ENCODE data around the gene MUC2.

MUC2 gene

GRCh38 chr11:1074244-1075221, at the start of gene MUC2:
TSS of gene MUC2 (plus strand) at chr11:1074874.
- FAIRE-seq, result no peak

DNA sequence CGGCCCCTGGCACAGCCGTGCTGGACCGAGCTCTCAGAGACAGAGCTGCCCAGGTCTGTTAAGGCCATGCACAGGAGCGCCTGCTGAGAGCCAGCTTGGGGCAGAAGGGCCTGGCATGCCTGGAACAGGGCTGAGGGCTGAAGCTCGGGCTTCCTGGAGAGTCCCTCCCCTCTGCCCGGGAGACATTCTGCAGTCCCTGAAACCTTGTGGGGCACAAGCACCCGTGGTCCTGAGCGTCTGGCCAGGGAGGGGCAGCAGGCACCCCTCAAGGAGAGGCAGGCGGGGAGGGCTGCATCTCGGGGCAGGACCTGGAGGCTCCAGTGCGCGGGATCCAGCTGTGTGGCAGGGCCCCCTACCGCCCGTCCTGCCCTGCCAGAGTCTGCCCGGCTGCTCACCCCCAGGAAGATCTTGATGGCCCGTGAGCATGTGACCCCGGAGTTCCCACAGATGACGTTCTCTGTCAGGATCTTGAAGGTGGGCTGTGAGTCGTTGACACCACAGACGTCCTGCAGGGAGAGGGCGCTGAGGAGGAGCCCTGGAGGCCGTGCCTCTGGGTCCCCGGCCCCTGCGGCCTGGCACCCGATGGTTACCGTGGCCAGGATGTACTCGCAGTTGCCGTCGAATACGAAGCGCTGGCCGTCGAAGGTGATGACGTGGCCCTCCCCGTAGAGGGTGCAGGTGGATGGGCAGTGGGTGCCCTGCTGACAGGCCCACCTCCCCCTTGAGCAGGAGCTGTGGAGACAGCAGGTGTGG, 49.1 kb upstream of the MUC2 start:
- FAIRE-seq, result no peak

DNA sequence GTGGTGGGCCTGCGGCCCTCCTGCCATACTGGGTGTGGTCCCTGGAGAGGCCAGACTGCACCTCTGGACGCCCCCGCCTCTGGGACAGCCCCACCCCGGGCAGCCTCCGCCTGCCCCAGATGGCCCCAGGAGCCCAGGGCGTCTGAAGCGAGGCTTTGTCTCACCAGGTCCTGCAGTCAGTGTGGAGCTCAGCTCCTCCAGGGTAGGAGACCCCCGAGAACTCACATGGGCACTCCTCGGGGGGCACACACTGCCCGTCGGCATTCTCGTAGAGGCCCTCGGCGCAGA, 48.6 kb upstream of the MUC2 start:
- no peak for FAIRE-seq

DNA sequence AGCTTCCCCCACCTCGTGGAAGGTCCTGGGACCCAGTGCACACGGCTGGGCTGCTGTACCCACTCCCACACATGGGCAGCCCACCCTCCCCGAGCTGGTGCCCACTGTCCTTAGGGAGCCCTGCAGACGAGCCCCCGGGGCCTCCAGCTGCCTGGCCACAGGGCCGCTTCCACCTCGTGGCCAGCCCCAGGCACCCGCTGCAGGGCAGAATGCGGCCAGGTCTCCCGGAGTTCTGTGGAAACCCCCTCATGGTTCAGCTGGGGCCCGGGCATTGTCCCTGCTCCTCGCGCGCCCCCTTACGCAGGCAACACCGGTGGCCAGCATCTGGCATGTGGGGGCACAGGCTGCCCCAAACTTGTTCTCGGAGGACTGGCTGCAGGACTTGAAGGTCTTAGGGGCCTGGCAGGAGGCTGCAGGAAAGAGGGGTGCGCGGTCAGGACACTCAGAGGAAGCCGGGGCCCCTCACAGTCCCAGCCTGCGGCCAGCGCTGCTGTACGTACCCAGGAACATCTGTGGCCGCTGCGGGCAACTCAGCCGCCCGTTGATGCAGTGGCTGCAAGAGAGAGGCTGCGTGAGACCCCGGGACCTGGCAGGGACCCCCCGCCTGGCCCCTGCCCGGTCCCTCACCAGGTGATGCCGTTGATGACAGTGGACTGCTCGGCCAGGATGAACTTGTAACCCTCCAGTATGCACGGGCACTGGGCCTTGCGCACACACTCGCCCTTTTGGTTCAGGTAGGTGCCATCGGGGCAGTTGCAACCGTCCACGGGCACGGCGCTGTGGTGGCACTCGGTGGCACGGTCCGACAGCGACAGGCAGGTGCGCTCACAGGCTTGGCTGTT, 47.8 kb upstream of the MUC2 start:
- FAIRE-seq, result no peak

- FAIRE-seq, result no peak
These were observed 47.0 kb upstream of the MUC2 start for GRCh38 chr11:1027483-1028290.

GRCh38 chr11:1028291-1028540, 46.5 kb upstream of the MUC2 start:
- FAIRE-seq, result no peak

GRCh38 chr11:1028616-1029015, 46.1 kb upstream of the MUC2 start:
- no peak for FAIRE-seq

DNA sequence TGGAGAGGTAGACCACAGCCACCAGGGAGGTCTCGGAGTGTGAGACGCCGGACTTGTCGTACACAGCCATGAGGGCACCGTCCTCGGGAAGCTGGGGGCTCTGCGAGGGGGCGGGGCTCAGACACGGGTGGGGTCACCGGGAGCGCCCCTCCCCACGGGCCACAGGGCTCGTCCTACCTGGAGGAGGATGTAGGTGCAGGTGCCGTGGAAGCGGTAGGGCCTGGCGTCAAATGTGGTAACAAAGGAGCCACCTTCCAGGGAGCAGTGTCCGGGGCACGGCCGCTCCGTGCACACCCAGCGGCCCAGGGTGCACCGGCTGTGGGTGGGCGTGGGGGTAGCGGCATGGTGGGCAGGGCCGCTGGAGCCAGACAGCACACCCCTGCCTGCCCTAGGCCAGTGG, 45.6 kb upstream of the MUC2 start:
- no peak for FAIRE-seq

- no peak for FAIRE-seq
These were observed 45.0 kb upstream of the MUC2 start for GRCh38 chr11:1029654-1030053.

GRCh38 chr11:1030086-1030485, 44.6 kb upstream of the MUC2 start:
- FAIRE-seq, result no peak

GRCh38 chr11:1030556-1030955, 44.1 kb upstream of the MUC2 start:
- FAIRE-seq, result no peak

DNA sequence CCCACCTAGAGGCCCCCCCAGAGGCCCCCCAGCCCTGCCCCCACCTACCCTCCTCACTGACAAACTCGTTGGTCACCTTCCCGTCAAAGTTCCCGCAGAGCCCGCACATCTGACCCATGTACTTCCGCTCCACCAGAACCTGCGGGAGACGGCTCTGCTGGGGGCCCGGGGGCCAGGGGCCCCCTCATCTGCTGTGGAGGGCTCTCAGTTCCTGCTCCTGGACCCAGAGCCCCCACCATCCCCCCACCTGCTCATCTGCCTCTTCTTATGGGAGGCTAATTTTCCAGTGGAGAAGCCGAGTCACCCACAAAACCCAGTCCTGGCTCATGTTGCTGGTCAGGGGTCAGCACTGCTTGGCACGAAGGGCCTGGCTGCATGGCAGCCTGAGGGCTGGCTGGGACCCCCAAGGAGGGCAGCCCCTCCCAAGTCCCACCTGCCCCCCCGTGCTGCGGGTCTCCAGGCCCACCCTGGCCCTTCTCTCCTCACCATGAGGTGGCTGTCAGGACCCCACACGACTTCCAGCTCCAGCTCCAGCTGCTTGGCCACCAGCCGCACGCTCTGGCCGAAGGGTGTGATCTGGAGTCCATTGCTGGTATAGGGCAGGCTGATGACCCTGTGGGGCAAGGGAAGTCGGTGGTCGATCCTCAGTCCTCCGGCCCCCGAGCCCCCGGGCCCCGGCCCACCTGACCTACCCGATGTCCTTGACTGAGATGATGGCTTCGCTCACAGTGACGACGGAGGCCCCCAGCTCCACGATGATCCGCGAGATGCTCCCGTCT, 43.4 kb upstream of the MUC2 start:
- no peak for FAIRE-seq

GRCh38 chr11:1032310-1032891, 42.3 kb upstream of the MUC2 start:
- FAIRE-seq, result no peak

DNA sequence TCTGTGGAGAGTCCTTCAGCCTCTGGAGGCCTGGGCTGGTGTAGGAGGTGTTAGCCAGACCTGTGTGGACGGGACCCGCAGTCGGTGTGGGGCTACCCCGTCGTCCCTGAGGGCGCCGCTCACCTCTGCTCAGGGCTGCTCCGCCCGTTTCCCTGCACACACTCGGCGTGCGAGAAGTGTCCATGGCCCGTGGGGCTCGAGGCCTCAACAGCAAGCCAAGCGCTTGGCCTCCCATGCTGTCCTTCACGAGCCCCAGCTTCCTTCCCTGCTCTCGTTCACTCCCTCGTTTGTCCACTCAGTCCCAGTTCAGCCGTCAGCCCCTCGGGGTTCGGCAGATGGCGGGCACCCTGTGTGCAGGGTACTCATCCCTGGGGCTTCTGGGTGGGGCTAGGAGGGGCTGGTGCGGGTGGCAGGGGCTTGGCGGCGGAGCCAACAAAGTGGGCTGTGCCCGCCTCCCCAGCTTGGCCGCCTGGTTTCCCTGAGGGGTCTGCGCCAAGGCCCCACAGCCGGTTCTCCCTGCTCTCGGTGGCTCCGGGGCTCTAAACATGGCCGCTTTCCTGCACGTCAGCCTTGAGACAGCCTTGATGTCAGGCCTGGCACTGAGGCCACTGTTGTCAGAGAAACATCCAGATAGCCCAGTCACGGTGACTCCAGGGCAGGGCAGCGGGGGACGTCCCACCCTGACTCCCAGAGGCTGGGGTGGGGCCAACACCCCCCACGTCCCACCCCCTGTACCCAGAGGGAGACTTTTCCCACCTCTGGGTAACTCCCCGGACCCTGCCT, 41.5 kb upstream of the MUC2 start:
- no peak for FAIRE-seq

DNA sequence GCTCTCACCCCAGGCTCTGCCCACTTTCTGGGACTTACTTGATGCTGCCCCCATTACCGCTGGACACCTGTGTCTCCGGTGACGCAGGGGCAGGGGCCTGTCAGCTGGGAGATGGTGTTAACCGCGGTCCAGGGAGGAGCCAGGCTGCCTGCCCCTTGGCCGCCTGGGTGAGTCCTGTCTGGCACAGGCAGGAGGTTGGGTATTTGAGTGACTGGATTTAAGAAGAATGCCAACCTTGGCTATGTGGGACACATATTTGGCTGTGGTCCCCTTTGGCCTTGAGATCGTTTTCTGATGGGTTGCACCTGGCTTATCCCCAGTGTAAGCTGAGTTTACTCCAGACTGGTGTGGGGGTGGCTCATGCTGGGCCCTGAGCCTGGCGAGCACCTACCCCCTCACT, 40.7 kb upstream of the MUC2 start:
- no peak for FAIRE-seq

- no peak for FAIRE-seq
These were observed 40.0 kb upstream of the MUC2 start for GRCh38 chr11:1034456-1035295.

- no peak for FAIRE-seq
These were observed 38.9 kb upstream of the MUC2 start for GRCh38 chr11:1035577-1036283.

- no peak for FAIRE-seq
These were observed 38.3 kb upstream of the MUC2 start, which contains the start of gene MUC6 for GRCh38 chr11:1036303-1036923. TSS of gene MUC6 (minus strand) at chr11:1036718. CDS start at chr11:1036655, 63 bp downstream.

Data from G401.6 (cell line).